ENCODE measurements around the gene UBN2.

DNA sequence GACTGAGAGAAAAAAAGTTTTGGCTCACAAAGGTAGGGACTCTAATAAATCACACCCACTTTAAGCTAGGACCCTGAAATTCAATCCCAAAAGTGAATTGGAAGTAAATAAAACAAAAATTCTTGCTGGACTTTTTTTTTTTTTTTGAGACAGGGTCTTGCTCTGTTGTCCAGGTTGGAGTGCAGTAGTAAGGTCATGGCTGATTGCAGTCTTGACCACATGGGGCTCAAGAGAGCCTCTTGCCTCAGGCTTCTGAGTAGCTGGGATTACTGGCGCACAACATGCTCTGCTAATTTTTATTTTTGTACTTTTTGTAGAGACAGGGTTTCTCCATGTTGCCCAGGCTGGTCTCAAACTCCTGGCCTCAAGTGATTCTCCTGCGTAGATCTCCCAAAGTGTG lies 123.7 kb downstream of the UBN2 start:
- TF ChIP-seq EZH2 (IDR thresholded peaks at IDR 0.05): no peak
- TF ChIP-seq POLR2AphosphoS5 (IDR thresholded peaks at IDR 0.05; ENCODE audit: borderline replicate concordance, low read depth, low read length): no peak
- no peak for TF ChIP-seq FOXP2 (optimal IDR thresholded peaks at IDR 0.05; ENCODE audit: control extremely low read depth, extremely low read length, insufficient read depth)

Data from SK-N-MC (cell line).